K562 (cell line): ENCODE results near the gene PNPLA2. TPM values are rescaled to one million over a fixed set of nuclear protein-coding genes. Genes with fewer than 3 reads are reported as not detected.

Experiments used
- ARID1B ChIP-seq: fragments of 450-650 bp; IDR thresholded peaks from 2 replicates; pipeline ENCODE4 v1.6.1; 2016; ENCODE audit warnings: antibody characterized with exemption, mild to moderate bottlenecking, inconsistent platforms
- MTA3 ChIP-seq: fragments of 450-650 bp; formaldehyde crosslinking; IDR thresholded peaks from 2 replicates; pipeline ENCODE4 v1.6.1; 2017; ENCODE audit warnings: mild to moderate bottlenecking, borderline replicate concordance
- POLR2A ChIP-seq: fragments of 450-650 bp; conservative IDR thresholded peaks from 2 replicates; pipeline ENCODE4 v1.6.1; 2016
- RNF2 ChIP-seq: sonication (generic); IDR thresholded peaks from 2 replicates; pipeline ENCODE4 v1.6.1; 2016
- SMAD4 ChIP-seq: fragments of 250-450 bp; sonication (Bioruptor Pico); conservative IDR thresholded peaks from 2 replicates; pipeline ENCODE4 v1.8.0; 2021; ENCODE audit warnings: inconsistent platforms, mild to moderate bottlenecking, moderate library complexity
- ZNF384 ChIP-seq: IDR thresholded peaks from 2 replicates; pipeline ENCODE4 v1.6.1; 2012; ENCODE audit warnings: low read depth, low read length, improper control_type of control experiment
- ZNF644 ChIP-seq: fragments of 200-800 bp; sonication (Bioruptor generic); IDR thresholded peaks from 2 replicates; pipeline ENCODE4 v1.6.1; 2016; ENCODE audit warnings: low read depth, missing genetic modification characterization, missing compliant biosample characterization
- polyA plus RNA-seq, 8 experiments: library from polyadenylated mRNA; depleted of rRNA in 4 of 8; stranded (reverse) in 5 of 8; unstranded in 3 of 8; fragments of >200 nt; fragmentation: Nextera tagmentation in 2 of 8; fragmentation: Illumina TruSeq in 1 of 8; extraction: Ambion mirVana in 2 of 8; extraction: Trizol in 1 of 8; gene quantifications; 2 replicates each; pipeline versions ENCODE4 v1.2.1 to v1.2.3, GENCODE V29; 2011 to 2014; ENCODE audit warnings: inconsistent platforms in 1 of 8, missing spikeins in 1 of 8
- total RNA-seq, 7 experiments: library from RNA; depleted of rRNA in 6 of 7; stranded (reverse); fragments of >200 nt in 6 of 7; fragmentation: Illumina TruSeq in 2 of 7; extraction: Trizol in 2 of 7; gene quantifications; 2 replicates each; pipeline versions ENCODE4 v1.2.1 to v1.2.3, GENCODE V29; 2011 to 2021; ENCODE audit warnings: low replicate concordance in 1 of 7
- TF ChIP-seq, protein P1 (sequence below), 2 experiments: fragments of 450-650 bp; formaldehyde crosslinking in 1 of 2; IDR thresholded peaks; 2 replicates each; pipeline versions ENCODE4 v1.4.0 to v1.6.1; 2014 to 2020; ENCODE audit warnings: mild to moderate bottlenecking in 2 of 2, borderline replicate concordance in 1 of 2, low read depth in 1 of 2
- TF ChIP-seq, protein P2 (sequence below): fragments of 250-450 bp; sonication (Bioruptor Pico); IDR thresholded peaks from 2 replicates; pipeline ENCODE4 v1.8.0; 2022; ENCODE audit warnings: inconsistent platforms, mild to moderate bottlenecking, moderate library complexity, borderline replicate concordance
- TF ChIP-seq, protein P3 (sequence below): fragments of 250-450 bp; sonication (Bioruptor Pico); IDR thresholded peaks from 2 replicates; pipeline ENCODE4 v1.8.0; 2021; ENCODE audit warnings: mild to moderate bottlenecking, moderate library complexity
- TF ChIP-seq, protein P4 (sequence below): fragments of 200-800 bp; sonication (Bioruptor generic); IDR thresholded peaks from 2 replicates; pipeline ENCODE4 v1.6.1; 2017; ENCODE audit warnings: missing genetic modification characterization, missing compliant biosample characterization

The PNPLA2 gene
- total and polyA plus RNA-seq, 9 of the 15 experiments (the other 6 are each of a cell fraction or from before 2014, with no cell fraction given) = 0.39 to 87.1 (median 8.4) TPM

DNA sequence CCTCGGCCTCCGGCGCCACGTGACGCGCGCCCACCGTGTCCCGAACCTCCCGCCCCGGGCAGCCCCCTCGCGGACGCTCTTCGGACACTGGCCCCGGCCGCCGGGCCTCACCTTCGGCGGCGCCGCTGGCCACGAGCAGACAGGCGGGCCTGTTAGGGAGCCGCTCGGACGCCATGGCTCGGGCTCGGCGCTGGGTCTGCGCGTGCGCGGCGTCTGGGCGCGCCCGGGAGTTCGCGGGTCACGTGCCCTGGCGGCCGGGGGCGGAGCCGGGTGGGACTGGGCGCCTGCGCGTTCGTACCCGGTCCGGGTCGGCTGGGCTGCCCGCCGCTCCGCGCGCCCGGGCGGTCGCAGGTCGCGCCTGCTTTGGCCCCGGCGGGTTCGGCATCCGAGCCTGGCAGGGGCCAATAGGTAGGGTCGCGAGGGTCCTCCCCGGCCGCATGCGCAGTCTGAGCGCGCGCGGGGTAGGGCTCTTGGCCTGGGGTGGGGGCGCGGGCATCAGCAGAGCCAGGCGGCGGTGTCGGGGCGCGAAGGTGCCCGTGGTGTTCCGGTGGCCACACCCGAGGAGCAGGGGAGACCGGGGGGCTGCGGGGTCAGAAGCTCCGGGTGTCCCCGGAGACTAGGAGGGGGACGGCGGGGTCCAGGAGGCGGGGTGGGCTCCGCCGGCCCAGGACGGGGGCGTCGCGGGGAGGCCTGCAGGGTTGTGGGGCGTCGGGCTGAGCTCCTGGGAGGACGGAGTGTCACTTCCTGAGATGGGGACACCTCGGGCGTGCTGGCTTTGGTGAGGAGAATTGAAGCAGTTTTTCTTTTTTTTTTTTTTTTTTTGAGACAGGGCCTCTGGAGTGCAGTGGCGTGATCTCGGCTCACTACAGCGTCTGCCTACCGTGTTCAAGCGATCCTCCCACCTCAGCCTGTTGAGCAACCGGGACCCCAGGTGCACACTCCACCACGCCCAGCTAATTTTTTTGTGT lies 41.1 kb upstream of the PNPLA2 start, which contains the start of gene GATD1 (continued):
- TF ChIP-seq, protein P1, sequence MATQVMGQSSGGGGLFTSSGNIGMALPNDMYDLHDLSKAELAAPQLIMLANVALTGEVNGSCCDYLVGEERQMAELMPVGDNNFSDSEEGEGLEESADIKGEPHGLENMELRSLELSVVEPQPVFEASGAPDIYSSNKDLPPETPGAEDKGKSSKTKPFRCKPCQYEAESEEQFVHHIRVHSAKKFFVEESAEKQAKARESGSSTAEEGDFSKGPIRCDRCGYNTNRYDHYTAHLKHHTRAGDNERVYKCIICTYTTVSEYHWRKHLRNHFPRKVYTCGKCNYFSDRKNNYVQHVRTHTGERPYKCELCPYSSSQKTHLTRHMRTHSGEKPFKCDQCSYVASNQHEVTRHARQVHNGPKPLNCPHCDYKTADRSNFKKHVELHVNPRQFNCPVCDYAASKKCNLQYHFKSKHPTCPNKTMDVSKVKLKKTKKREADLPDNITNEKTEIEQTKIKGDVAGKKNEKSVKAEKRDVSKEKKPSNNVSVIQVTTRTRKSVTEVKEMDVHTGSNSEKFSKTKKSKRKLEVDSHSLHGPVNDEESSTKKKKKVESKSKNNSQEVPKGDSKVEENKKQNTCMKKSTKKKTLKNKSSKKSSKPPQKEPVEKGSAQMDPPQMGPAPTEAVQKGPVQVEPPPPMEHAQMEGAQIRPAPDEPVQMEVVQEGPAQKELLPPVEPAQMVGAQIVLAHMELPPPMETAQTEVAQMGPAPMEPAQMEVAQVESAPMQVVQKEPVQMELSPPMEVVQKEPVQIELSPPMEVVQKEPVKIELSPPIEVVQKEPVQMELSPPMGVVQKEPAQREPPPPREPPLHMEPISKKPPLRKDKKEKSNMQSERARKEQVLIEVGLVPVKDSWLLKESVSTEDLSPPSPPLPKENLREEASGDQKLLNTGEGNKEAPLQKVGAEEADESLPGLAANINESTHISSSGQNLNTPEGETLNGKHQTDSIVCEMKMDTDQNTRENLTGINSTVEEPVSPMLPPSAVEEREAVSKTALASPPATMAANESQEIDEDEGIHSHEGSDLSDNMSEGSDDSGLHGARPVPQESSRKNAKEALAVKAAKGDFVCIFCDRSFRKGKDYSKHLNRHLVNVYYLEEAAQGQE (IDR thresholded peaks at IDR 0.05; ENCODE audit: borderline replicate concordance) = peak; percentile 86
- TF ChIP-seq, protein P1 (CRISPR knock-in tag; IDR thresholded peaks at IDR 0.05; ENCODE audit: low read depth) = no peak
- TF ChIP-seq SMAD4 (CRISPR knock-in tag) (peak; percentile 36; the same call in 1 of the 2 replicates), POLR2A (peak; percentile 82), ZNF644 (tag) (no peak), RNF2 (no peak), MTA3 (peak; percentile 70; the same call in 1 of the 2 replicates), ZNF384 (peak; percentile 63), ARID1B (no peak)
- TF ChIP-seq, protein P2, sequence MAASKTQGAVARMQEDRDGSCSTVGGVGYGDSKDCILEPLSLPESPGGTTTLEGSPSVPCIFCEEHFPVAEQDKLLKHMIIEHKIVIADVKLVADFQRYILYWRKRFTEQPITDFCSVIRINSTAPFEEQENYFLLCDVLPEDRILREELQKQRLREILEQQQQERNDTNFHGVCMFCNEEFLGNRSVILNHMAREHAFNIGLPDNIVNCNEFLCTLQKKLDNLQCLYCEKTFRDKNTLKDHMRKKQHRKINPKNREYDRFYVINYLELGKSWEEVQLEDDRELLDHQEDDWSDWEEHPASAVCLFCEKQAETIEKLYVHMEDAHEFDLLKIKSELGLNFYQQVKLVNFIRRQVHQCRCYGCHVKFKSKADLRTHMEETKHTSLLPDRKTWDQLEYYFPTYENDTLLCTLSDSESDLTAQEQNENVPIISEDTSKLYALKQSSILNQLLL = no peak
- TF ChIP-seq, protein P3, sequence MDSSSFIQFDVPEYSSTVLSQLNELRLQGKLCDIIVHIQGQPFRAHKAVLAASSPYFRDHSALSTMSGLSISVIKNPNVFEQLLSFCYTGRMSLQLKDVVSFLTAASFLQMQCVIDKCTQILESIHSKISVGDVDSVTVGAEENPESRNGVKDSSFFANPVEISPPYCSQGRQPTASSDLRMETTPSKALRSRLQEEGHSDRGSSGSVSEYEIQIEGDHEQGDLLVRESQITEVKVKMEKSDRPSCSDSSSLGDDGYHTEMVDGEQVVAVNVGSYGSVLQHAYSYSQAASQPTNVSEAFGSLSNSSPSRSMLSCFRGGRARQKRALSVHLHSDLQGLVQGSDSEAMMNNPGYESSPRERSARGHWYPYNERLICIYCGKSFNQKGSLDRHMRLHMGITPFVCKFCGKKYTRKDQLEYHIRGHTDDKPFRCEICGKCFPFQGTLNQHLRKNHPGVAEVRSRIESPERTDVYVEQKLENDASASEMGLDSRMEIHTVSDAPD (CRISPR knock-in tag) = no peak
- TF ChIP-seq, protein P4, sequence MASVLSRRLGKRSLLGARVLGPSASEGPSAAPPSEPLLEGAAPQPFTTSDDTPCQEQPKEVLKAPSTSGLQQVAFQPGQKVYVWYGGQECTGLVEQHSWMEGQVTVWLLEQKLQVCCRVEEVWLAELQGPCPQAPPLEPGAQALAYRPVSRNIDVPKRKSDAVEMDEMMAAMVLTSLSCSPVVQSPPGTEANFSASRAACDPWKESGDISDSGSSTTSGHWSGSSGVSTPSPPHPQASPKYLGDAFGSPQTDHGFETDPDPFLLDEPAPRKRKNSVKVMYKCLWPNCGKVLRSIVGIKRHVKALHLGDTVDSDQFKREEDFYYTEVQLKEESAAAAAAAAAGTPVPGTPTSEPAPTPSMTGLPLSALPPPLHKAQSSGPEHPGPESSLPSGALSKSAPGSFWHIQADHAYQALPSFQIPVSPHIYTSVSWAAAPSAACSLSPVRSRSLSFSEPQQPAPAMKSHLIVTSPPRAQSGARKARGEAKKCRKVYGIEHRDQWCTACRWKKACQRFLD (CRISPR knock-in tag) = no peak
